GM10248 (cell line): Measurements from ENCODE around the gene HOXD10.

ENCODE experiments used
- CTCF ChIA-PET: fragments of 300-600 bp; sonication (Branson Sonifier 250); formaldehyde crosslinking; extraction: SDS; loops from one replicate; lab custom pipeline; 2021; ENCODE audit warnings: antibody characterized with exemption; lab: Yijun Ruan, JAX
- POLR2A ChIA-PET: fragments of 350-650 bp; sonication (Branson Sonifier 250); formaldehyde crosslinking; extraction: SDS; loops from one replicate; lab custom pipeline; 2020; ENCODE audit warnings: antibody characterized with exemption; lab: Yijun Ruan, JAX
- DNase-seq: peaks from one replicate; pipeline ENCODE4 v3.0.0; 2012; ENCODE audit errors: extremely low spot score
- TF ChIP-seq, protein P1 (sequence below): IDR thresholded peaks from 2 replicates; pipeline ENCODE4 v1.5.1; 2012; ENCODE audit warnings: mild to moderate bottlenecking, low read depth; ENCODE audit errors: extremely low read depth, missing control alignments, control extremely low read depth

Gene HOXD10

DNA sequence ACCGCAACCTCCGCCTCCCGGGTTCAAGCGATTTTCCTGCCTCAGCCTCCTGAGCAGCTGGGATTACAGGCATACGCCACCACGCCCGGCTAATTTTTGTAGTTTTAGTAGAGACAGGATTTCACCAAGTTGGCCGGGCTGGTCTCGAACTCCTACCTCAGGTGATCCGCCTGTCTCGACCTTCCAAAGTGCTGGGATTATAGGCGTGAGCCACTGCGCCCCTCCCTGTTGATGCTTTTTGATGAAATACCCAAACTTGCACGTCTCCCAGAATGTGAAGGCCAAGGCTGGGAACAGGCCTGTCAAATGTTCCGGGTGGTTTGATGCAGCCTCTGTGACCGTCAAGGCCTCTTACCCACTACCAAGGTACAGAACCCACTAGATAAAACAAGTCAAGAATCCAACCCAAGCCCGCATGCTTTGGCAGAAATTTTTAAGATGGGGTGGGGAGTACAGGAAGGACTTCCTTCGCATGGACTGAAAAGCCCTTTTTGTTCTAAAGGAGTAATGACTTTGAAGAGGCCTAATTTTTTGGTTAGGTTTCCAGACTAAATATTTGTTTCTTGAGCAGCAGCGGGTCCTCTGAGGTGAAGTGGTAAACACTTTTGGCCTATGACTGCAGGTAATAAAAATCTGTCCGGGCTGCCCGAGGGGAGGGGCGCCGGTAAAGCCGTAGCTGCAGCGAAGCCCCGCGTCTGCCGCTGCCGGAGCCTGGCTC, 29.1 kb upstream of the HOXD10 start:
- ChIA-PET CTCF (interaction anchor here (0.9 to 2.5 kb wide), 9 partner anchors 10 to 1338 kb away, joined by 3 to 32 read pairs (median 4); no protein-coding TSS in a partner anchor), POLR2A (no interaction called here)
- TF ChIP-seq, protein P1, sequence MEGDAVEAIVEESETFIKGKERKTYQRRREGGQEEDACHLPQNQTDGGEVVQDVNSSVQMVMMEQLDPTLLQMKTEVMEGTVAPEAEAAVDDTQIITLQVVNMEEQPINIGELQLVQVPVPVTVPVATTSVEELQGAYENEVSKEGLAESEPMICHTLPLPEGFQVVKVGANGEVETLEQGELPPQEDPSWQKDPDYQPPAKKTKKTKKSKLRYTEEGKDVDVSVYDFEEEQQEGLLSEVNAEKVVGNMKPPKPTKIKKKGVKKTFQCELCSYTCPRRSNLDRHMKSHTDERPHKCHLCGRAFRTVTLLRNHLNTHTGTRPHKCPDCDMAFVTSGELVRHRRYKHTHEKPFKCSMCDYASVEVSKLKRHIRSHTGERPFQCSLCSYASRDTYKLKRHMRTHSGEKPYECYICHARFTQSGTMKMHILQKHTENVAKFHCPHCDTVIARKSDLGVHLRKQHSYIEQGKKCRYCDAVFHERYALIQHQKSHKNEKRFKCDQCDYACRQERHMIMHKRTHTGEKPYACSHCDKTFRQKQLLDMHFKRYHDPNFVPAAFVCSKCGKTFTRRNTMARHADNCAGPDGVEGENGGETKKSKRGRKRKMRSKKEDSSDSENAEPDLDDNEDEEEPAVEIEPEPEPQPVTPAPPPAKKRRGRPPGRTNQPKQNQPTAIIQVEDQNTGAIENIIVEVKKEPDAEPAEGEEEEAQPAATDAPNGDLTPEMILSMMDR = no peak
- DNase-seq = no peak

DNA sequence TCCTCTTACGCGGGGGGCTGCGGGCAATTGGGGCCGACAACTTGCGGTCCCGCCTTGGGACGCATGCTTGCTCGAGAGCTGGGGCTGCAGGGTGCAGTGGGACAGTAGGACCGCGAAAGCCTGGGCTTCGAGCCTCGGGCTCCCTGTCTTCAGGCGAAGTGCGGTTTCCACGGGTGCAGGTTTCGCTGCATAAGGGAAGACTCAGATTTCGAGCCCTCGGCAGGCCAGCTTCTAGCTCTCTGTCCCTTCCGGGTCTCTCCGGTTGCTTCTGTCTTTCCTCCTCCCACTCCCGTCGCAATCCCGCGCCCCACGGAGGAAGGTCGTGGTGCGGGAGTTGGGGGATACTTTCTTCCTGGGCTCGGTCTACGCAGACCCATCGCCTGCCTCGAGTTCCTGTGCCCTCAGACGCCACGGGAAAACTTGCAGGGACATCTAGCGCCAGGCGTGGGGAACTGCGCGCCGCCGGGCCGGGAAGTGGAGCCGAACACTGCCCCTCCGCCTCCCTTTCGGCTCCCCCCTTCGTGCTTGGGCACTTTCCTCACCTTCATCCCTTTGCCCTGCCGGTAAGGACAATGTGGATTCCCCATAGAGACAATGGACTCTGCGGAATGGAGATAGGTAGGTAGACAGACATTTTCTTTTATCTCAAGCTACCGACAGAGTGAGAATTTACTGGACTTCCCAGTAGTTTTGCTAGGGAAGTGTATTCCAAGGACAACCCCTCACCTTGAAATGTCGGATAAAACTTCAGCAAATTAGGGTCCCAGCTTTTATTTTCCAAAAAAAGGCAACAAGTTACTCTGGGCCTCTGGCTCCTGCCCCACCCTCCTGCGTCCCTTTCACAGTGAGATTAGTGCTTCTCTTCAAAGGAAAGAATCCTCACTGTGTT, 28.3 kb upstream of the HOXD10 start:
- peak; percentile 54 for DNase-seq
- ChIA-PET POLR2A (no interaction called here), CTCF (interaction anchor here (0.7 to 2.5 kb wide), 16 partner anchors 9 to 1389 kb away, joined by 3 to 32 read pairs (median 3); no protein-coding TSS in a partner anchor)
- TF ChIP-seq, protein P1 = peak; percentile 82

DNA sequence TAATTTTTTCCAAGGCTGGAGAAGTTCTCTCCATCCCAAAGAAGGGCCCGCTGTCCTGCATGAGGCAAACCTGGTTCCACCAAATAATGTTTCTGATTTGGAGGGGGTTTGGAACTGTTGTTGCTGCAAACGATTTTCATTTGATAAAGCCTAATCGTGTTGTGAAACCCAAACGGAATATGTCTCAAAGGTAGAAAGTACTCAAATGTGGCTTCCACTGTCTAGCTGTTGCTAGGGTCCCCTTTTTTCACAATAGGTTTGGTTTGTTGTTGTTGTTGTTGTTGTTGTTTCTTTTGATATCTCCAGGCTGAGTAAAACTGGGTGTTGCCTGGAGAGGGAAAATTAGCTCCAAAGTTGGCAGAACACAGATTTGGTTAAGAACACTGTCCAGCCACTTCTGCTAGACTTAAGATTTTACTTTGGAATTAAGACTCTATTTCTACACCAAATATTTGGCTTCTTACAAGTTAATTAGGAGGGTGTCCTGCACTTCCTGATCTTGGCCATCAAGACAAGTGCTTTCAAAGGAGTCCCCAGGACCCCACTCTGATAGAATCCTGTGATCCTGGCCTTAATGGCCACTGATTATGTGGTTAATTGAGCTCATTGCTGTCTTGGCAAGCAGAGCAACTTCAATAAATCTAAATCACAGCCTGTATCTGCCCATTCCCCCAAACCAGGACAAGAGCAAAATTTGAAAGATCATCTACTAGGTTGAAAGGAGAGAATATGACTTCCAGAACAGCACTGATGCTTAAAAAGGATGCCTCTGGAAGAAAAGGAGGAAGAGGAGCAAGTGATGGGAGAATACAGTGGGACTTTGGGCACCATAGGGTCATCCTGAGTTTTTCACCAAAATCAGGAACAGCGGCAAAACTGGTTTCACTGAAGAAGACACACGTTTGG, 27.4 kb upstream of the HOXD10 start:
- CTCF ChIA-PET = interaction anchor here (0.7 to 2.5 kb wide), 12 partner anchors 8 to 1390 kb away, joined by 3 to 32 read pairs (median 4); no protein-coding TSS in a partner anchor
- POLR2A ChIA-PET = no interaction called here
- TF ChIP-seq, protein P1 = no peak
- DNase-seq = no peak

DNA sequence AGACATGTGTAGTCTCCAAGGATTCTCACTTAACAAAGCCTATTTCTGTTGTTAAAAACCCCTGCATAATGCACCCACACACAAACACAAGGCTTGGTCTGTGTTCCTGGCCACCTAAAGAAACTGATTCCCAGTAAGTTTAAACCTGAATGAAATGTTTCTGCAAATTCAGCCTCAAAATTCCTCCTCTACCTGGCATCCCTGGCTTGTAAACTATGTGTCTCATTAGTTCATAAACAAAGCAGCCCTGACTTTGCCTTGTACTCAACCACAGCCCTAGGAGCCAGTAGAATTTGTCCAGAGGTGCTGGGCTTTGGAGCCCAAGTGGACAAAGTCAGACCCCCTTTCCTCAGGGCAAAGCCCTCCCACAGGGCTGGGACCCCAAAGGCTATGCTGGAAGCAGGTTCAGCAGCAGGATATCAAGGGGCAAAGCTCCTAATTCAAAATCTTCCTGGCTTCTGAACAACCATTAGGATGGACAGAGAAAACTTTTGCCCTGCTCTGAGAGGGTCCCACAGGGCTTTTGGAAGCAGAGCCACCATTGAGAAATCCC, 26.7 kb upstream of the HOXD10 start:
- no peak for DNase-seq
- ChIA-PET POLR2A (no interaction called here), CTCF (interaction anchor here (1.3 to 2.5 kb wide), 3 partner anchors 7 to 574 kb away, joined by 3 to 32 read pairs (median 14); no protein-coding TSS in a partner anchor)
- TF ChIP-seq, protein P1 = no peak

DNA sequence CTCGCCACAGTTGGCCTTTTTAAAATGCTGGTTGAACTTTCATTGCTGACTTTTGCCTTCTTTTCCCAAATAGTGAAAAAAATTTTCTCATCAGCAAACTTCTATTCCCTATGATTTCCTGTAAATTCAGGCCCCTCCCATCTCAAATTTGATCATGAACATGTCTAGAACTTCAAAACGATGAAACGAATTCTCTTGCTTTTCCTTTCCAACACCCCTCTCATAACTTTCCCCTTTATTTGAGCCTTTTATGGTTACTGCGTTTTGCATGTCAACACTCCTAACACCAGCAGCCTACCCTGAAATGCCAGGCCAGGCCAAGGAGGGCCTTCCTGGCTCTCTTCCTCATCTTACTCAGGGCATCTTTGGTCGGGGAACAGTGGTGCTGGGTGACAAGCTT, 25.7 kb upstream of the HOXD10 start:
- POLR2A ChIA-PET = no interaction called here
- no peak for DNase-seq
- TF ChIP-seq, protein P1 = no peak
- CTCF ChIA-PET = interaction anchor here (1.4 kb wide), 1 partner anchor 403 kb away, joined by 4 read pairs; no protein-coding TSS in a partner anchor
